Esophagus squamous epithelium (tissue), 4 donors: ENCODE data around the gene CDAN1.

Source experiments
- POLR2A ChIP-seq, 4 donors: fragments of 450-650 bp; IDR thresholded peaks; one replicate each; pipeline ENCODE4 v1.6.1; 2017; ENCODE audit warnings: antibody characterized with exemption in 4 of 4, mild to moderate bottlenecking in 4 of 4, moderate library complexity in 3 of 4
- TF ChIP-seq, protein P1 (sequence below), 6 experiments: fragments of 450-650 bp in 4 of 6; fragments of 200-600 bp in 2 of 6; sonication (generic) in 2 of 6; IDR thresholded peaks; one replicate each; pipeline ENCODE4 v1.5.1; 2016 to 2019; ENCODE audit warnings: antibody characterized with exemption in 6 of 6, mild to moderate bottlenecking in 4 of 6, moderate library complexity in 4 of 6

DNA sequence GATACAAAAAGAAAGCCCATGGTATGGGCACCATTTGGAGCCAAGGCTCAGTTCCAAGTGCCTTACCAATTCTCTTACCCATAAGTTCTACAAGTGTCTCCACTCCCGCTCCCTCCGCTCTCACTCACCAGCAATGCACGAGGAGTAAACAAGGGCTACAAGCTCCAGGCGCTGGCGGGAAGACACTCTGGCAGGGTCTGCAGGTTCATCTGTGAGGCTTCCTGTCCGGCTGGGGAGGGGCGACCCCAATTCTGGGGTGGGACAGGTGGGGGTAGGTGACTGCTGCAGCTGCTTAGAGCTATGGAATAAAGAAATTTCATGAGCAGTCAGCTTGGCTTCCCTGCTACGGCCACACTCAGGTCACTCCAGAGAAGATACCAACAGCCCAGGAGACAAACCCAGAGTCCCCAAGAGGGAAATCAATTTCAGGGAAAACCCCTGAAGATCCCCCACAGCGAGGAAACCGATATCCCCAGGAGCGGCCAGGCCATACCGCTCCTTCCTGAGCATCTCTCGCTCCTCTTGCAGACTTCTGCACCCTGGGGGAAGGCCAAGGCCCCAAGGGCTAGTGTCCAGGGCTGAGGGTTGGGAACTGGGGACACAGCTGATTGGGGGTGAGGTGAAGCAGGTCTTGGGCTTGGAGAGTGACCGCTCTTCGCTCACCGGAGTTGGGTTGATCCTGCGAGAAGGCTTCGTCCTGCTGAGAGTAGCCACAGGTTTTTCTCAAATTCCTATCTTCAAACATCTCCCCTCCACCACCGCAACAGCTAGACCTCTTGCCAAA, 1.4 kb downstream of the CDAN1 start:
- TF ChIP-seq, protein P1, sequence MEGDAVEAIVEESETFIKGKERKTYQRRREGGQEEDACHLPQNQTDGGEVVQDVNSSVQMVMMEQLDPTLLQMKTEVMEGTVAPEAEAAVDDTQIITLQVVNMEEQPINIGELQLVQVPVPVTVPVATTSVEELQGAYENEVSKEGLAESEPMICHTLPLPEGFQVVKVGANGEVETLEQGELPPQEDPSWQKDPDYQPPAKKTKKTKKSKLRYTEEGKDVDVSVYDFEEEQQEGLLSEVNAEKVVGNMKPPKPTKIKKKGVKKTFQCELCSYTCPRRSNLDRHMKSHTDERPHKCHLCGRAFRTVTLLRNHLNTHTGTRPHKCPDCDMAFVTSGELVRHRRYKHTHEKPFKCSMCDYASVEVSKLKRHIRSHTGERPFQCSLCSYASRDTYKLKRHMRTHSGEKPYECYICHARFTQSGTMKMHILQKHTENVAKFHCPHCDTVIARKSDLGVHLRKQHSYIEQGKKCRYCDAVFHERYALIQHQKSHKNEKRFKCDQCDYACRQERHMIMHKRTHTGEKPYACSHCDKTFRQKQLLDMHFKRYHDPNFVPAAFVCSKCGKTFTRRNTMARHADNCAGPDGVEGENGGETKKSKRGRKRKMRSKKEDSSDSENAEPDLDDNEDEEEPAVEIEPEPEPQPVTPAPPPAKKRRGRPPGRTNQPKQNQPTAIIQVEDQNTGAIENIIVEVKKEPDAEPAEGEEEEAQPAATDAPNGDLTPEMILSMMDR (IDR thresholded peaks at IDR 0.05) = no peak
- no peak for TF ChIP-seq POLR2A (IDR thresholded peaks at IDR 0.05)
